Body of pancreas (tissue), 4 donors: ENCODE measurements around the gene YIPF7. TPM values are rescaled to one million over a fixed set of nuclear protein-coding genes. Genes with fewer than 3 reads are reported as not detected.

ENCODE experiments used
- ATAC-seq: fragments of 150-250 bp; one replicate; pipeline ENCODE4 v1.9.1; 2016
- DNase-seq, 4 donors: peaks; one replicate each; pipeline ENCODE4 v3.0.0-alpha.2; 2019
- H3K27ac ChIP-seq, 4 donors: fragments of 200-600 bp; sonication (generic); 1 replicate in 3 of 4; 2 replicates in 1 of 4; pipeline versions ENCODE4 v1.5.1 to v1.6.1; 2016 to 2019; ENCODE audit warnings: mild to moderate bottlenecking in 1 of 4, mixed read lengths in 1 of 4, moderate library complexity in 1 of 4
- H3K27me3 ChIP-seq, 2 donors: fragments of 200-600 bp; sonication (generic); one replicate each; pipeline ENCODE4 v1.6.0; 2016; ENCODE audit warnings: mild to moderate bottlenecking in 1 of 2
- H3K36me3 ChIP-seq, 2 donors: fragments of 200-600 bp; sonication (generic); replicated peaks in 1 of 2; 2 replicates each; pipeline ENCODE4 v1.5.1; 2016; ENCODE audit warnings: low read depth in 2 of 2; ENCODE audit not compliant: insufficient read depth in 1 of 2
- H3K4me1 ChIP-seq: fragments of 200-600 bp; sonication (generic); one replicate; pipeline ENCODE4 v1.6.0; 2016
- H3K4me3 ChIP-seq, 2 donors: fragments of 200-600 bp; sonication (generic); 1 replicate in 1 of 2; 2 replicates in 1 of 2; pipeline ENCODE4 v1.5.1; 2016 to 2019
- H3K9me3 ChIP-seq, 3 donors: fragments of 200-600 bp; sonication (generic); 1 replicate in 2 of 3; 2 replicates in 1 of 3; pipeline ENCODE4 v1.5.1; 2016
- CTCF ChIP-seq, 7 experiments: fragments of 450-650 bp in 4 of 7; fragments of 200-600 bp in 3 of 7; sonication (generic) in 3 of 7; IDR thresholded peaks; one replicate each; pipeline ENCODE4 v1.5.1; 2016 to 2019; ENCODE audit warnings: antibody characterized with exemption in 7 of 7
- POLR2A ChIP-seq, 3 donors: fragments of 450-650 bp; IDR thresholded peaks; one replicate each; pipeline ENCODE4 v1.6.1; 2016; ENCODE audit warnings: antibody characterized with exemption in 3 of 3, mild to moderate bottlenecking in 2 of 3
- WGBS, 2 donors: methylation state at CpG; one replicate each; pipeline ENCODE4 v1.1.5; 2017; 5-methylcytosine and 5-hydroxymethylcytosine counted together
- intact Hi-C: fragments of 100-400 bp; cut with DNase I; formaldehyde crosslinking; loops from one replicate; pipeline ENCODE4 v1.15.1; 2023
- total RNA-seq, 2 donors: library from RNA; depleted of rRNA; stranded (reverse); fragments of >200 nt; gene quantifications; one replicate each; pipeline ENCODE4 v1.1.0, GENCODE V29; 2016

The YIPF7 gene
- total RNA-seq, 2 donors from 2014 or later, result not detected

- DNase-seq (no peak), ATAC-seq (no peak)
- no peaks in the 10 kb centered on the region for H3K27me3 ChIP-seq
- H3K4me1 ChIP-seq, result no peaks in the 10 kb centered on the region
- no peaks in the 10 kb centered on the region for H3K36me3 ChIP-seq
- no peak overlapping the region for H3K4me3 ChIP-seq
- H3K9me3 ChIP-seq, result no peaks in the 10 kb centered on the region
- intact Hi-C loops, result no loop called here
- TF ChIP-seq POLR2A (IDR thresholded peaks at IDR 0.05) (no peak), CTCF (IDR thresholded peaks at IDR 0.05) (no peak)
- no peak overlapping the region for H3K27ac ChIP-seq
- WGBS, 2 donors, result 68 to 73% methylated on average over 1 of the region's 1 CpG
These were observed 34.8 kb downstream of the YIPF7 start for GRCh38 chr4:44616621-44617020.

- Histone ChIP-seq H3K27ac (no peak overlapping the region), H3K27me3 (no peaks in the 10 kb centered on the region), H3K4me3 (no peak overlapping the region), H3K36me3 (no peaks in the 10 kb centered on the region), H3K4me1 (no peaks in the 10 kb centered on the region), H3K9me3 (no peaks in the 10 kb centered on the region)
- DNase-seq, result no peak
- WGBS, 2 donors, result 81 to 92% methylated on average over 3 of the region's 3 CpGs
- intact Hi-C loops, result no loop called here
- TF ChIP-seq POLR2A (IDR thresholded peaks at IDR 0.05) (no peak), CTCF (IDR thresholded peaks at IDR 0.05) (no peak)
- no peak for ATAC-seq
These were observed 68.0 kb downstream of the YIPF7 start for GRCh38 chr4:44583393-44583792.

GRCh38 chr4:44580231-44580630, 71.2 kb downstream of the YIPF7 start:
- no peak for TF ChIP-seq POLR2A (IDR thresholded peaks at IDR 0.05)
- no peak for TF ChIP-seq CTCF (IDR thresholded peaks at IDR 0.05)

GRCh38 chr4:44578954-44579353, 72.5 kb downstream of the YIPF7 start:
- no peaks in the 10 kb centered on the region for H3K27me3 ChIP-seq
- no peaks in the 10 kb centered on the region for H3K36me3 ChIP-seq
- no peak for ATAC-seq
- intact Hi-C loops, result no loop called here
- WGBS, 2 donors, result 0 to 59% methylated on average over 1 of the region's 1 CpG
- DNase-seq, result no peak
- no peak for TF ChIP-seq CTCF (IDR thresholded peaks at IDR 0.05)
- TF ChIP-seq POLR2A (IDR thresholded peaks at IDR 0.05), result no peak
- no peak overlapping the region for H3K27ac ChIP-seq
- no peaks in the 10 kb centered on the region for H3K4me1 ChIP-seq
- H3K9me3 ChIP-seq, result no peaks in the 10 kb centered on the region
- no peak overlapping the region for H3K4me3 ChIP-seq

More at GRCh38 chr4:44580231-44580630, 71.2 kb downstream of the YIPF7 start:
- DNase-seq (no peak), ATAC-seq (no peak)
- Histone ChIP-seq H3K27ac (no peak overlapping the region), H3K9me3 (no peaks in the 10 kb centered on the region), H3K4me1 (no peaks in the 10 kb centered on the region), H3K27me3 (no peaks in the 10 kb centered on the region), H3K36me3 (no peaks in the 10 kb centered on the region), H3K4me3 (no peak overlapping the region)
- intact Hi-C loops, result no loop called here

Other genes with a start within 250 kb of the YIPF7 start
- under 1 TPM in 1 of 2 donors, not detected in 1; 0.26 TPM for gene KCTD8, start 202.8 kb downstream of the YIPF7 start, total RNA-seq
- gene GUF1, start 26.8 kb upstream of the YIPF7 start, total RNA-seq, result 10 to 100 TPM in 1 of 2 donors, 1 to 10 TPM in 1; 7.5 to 23.1 TPM
- 10 to 100 TPM in 1 of 2 donors, 1 to 10 TPM in 1; 8.6 to 17.6 TPM for gene GNPDA2, start 74.9 kb upstream of the YIPF7 start, total RNA-seq